Measurements from ENCODE around the gene FAT4.

The FAT4 gene

DNA sequence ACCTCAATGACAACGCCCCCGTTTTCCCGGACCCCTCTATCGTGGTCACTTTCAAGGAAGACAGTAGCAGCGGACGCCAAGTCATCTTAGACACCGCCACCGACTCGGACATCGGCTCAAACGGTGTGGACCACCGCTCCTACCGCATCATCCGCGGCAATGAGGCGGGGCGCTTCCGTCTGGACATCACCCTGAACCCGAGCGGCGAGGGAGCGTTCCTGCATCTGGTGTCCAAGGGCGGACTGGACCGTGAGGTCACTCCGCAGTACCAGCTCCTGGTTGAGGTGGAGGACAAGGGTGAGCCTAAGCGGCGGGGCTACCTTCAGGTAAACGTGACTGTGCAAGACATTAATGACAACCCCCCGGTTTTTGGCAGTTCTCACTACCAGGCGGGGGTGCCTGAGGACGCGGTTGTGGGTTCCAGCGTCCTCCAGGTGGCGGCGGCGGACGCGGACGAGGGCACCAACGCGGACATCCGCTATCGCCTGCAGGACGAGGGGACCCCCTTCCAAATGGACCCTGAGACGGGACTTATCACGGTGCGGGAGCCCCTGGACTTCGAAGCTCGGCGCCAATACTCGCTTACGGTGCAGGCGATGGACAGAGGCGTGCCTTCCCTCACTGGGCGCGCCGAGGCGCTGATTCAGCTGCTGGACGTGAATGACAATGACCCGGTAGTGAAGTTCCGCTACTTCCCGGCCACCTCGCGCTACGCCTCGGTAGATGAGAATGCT lies 2.2 kb downstream of the FAT4 start:
- DNase-seq, result no peak

GRCh38 chr4:125317525-125317877 lies 2.7 kb downstream of the FAT4 start:
- DNase-seq, result no peak

DNA sequence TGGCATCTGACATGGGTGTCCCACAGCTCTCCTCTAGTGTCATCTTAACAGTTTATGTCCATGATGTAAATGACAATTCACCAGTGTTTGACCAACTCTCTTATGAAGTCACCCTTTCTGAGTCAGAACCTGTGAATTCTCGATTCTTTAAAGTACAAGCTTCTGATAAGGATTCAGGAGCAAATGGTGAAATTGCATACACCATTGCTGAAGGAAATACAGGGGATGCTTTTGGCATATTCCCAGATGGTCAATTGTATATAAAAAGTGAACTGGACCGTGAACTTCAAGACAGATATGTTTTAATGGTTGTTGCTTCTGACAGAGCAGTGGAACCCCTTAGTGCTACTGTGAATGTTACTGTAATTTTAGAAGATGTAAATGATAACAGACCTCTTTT lies 4.6 kb downstream of the FAT4 start:
- no peak for DNase-seq

DNA sequence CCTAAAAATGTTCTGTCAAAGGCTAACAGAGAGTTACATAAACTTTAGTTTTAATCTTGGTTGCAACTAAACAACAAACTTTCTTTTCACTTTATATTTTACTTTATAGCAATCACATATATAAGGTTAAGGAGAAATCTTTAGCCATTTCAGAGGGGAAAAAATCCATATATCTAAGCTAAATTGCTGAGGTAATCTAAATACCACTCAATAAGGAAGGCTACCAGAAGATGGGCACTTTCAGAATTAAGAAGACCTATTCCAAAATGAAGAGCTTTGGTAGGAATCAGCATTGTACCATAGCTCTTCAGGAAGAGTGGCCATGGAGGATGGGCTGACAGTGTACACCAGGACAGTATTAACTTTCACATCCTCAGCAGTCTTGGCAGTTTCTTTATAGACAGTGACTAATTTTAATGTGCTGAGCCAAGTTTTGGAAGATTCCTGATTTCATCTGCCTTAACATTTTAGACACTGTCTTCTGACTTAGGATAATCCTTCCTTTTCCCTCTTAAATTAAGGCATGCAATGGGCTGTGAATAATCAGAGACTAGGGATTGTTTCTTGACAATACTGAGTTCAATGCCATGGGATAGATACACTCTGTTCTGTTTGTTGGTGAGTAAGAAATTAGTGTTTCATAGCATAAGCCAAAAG lies 7.1 kb downstream of the FAT4 start:
- DNase-seq, result no peak

DNA sequence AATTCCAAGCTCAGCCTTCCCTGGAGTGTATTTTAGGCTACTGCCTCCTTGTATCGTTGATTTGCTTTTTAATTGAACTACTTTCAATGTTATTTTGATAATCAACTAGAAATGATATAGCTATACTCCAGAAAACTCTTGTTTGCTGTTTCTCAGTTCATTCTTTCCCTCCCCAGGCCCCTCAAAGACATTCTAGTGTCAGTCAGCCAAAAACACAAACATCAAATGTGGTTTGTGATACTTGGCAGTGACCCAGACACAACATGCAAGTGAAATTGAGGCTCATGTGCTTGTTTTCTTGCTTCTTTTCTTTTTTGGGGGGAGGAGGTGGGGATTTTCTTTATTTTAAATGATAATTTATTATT lies 7.6 kb downstream of the FAT4 start:
- no peak for DNase-seq

- no peak for DNase-seq
Observed at GRCh38 chr4:125323654-125324053, 8.9 kb downstream of the FAT4 start.

GRCh38 chr4:125325733-125326132 lies 11.0 kb downstream of the FAT4 start:
- no peak for DNase-seq

GRCh38 chr4:125331116-125331515 lies 16.4 kb downstream of the FAT4 start:
- no peak for DNase-seq

GRCh38 chr4:125334926-125335325 lies 20.2 kb downstream of the FAT4 start:
- no peak for DNase-seq

DNA sequence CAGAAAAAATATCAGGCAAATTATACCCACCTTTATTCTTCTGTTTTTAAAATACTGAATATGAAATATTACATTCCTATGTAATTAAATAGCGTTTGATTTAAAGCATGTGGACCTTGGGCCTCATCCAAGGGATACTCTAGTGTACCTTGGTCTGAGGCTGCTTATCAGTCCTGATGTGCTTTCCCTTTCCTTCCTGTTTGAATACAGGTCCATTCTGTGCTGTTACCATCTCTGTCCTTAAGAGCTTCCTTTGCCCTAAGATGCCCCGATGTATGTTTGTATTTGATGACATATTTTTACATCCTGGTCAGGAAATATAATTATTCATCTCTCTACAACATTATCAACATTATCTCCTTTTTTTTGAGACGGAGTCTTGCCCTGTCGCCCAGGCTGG lies 24.1 kb downstream of the FAT4 start:
- DNase-seq, result no peak

GRCh38 chr4:125344198-125344597 lies 29.4 kb downstream of the FAT4 start:
- DNase-seq, result no peak

DNA sequence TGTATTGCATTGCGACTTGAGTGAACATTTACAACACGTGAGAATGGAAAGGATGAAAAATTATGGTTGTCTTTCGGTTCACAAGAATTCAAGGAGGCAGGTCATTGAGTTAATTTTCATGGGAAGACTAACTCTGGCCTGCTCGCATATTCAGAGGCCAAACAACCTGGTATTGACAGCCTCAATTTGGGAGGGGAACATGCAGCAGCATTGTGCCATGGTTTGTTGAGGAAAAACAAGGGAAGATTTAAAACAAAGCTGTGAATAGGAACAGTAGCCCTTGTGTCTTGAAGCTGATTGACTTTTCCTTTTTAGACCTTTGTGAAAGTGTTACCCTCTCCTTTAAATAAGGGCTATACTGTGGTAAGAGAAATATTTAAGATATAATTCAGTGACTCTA lies 31.9 kb downstream of the FAT4 start:
- no peak for DNase-seq

GRCh38 chr4:125350470-125351135 lies 35.8 kb downstream of the FAT4 start:
- no peak for DNase-seq

DNA sequence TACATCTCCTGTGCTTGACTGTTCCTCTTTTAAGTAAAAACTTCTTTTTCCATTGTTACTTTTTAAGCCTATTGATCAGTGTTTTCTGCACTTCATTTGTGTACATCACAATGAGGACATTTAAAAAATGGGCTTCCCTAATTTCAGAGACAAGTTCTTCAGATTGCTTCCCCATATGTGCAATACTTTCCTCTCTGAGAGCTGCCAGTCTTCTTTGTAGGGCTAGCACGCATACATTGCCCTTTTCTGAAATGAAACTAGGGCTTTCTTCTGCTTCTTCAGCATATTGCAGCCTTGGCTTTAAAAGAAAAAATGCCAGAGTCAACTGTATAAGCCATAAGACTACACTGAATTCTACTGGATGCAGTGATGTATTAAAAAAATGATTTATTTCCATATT lies 37.8 kb downstream of the FAT4 start:
- no peak for DNase-seq

GRCh38 chr4:125353131-125353530 lies 38.4 kb downstream of the FAT4 start:
- no peak for DNase-seq

- no peak for DNase-seq
Observed at GRCh38 chr4:125355791-125356190, 41.0 kb downstream of the FAT4 start.

- DNase-seq, result no peak
Observed at GRCh38 chr4:125357675-125358074, 42.9 kb downstream of the FAT4 start.

DNA sequence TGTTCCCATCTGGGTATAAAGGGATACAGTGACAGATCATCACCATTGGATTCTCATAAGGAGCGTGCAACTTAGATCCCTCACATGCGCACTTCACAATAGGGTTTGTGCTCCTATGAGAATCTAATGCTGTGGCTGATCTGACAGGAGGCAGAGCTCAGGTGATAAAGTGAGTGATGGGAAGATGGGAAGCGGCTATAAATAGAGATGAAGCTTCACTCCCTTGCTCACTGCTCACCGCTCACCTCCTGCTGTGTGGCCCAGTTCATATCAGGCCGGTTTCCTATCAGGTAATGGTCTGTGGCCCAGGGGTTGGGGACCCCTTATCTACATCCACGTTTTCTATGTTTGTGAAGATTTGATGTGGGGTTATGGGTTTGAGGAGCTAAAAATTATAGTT lies 43.7 kb downstream of the FAT4 start:
- DNase-seq, result no peak

- DNase-seq, result no peak
Observed at GRCh38 chr4:125359363-125359762, 44.6 kb downstream of the FAT4 start.

DNA sequence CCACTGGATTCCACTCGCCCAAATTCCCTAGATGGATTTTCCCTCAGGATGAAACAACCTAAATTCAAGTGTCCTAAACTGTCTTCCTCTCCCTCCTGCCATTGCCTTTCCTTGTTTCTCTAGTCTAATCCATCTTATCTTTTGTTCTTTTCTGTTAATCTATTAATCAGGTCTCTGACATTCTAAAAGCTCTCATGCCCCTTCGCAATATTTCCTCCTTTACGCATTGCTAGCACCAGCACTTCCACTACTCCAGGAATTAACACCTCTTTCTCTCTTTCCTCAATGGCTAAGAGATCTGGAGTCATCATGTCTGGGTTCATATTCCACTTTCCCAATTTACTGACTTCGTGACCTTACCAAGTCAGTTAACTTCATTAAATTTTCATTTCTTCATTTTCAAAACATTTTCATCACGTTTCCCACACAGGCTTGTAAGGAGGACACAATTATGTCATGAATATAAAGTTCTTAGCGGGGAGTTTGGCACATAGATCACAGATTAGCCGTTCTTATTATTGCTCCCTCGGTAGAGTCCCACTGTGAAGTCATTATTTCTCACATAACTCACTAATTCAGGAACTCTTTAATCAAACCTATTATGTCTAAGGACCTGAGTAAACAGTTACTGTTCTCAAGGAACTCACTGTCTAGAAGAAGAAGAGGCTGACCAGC lies 45.3 kb downstream of the FAT4 start:
- no peak for DNase-seq

GRCh38 chr4:125360727-125361126 lies 46.0 kb downstream of the FAT4 start:
- no peak for DNase-seq
